Astrocyte (in vitro differentiated cells and primary cell): Measurements from ENCODE around the gene ZMYND8. TPM values are rescaled to one million over a fixed set of nuclear protein-coding genes. Genes with fewer than 3 reads are reported as not detected.

ENCODE experiments used
- DNase-seq: peaks from one replicate; pipeline ENCODE4 v3.0.0-alpha.2; 2010; ENCODE audit warnings: low read depth
- FAIRE-seq: peaks from 2 replicates; lab custom pipeline; 2011; peaks lifted over from hg19 to GRCh38; lab: Jason Lieb, UNC
- H2AFZ ChIP-seq: 2 replicates; pipeline ENCODE4 v1.6.0; 2012; ENCODE audit warnings: low read depth, low read length, inconsistent platforms
- H3K27ac ChIP-seq: 2 replicates; pipeline ENCODE4 v1.5.1; 2011; ENCODE audit warnings: low read depth, low read length, inconsistent platforms
- H3K27me3 ChIP-seq: 2 replicates; pipeline ENCODE4 v1.6.0; 2011; ENCODE audit warnings: low read length, inconsistent platforms; ENCODE audit not compliant: insufficient read depth
- H3K36me3 ChIP-seq: 2 replicates; pipeline ENCODE4 v1.5.1; 2011; ENCODE audit warnings: low read length, inconsistent platforms; ENCODE audit not compliant: insufficient read depth
- H3K4me1 ChIP-seq: 2 replicates; pipeline ENCODE4 v1.5.1; 2011; ENCODE audit warnings: low read length, inconsistent platforms; ENCODE audit not compliant: insufficient read depth
- H3K4me2 ChIP-seq: 2 replicates; pipeline ENCODE4 v1.6.0; 2012; ENCODE audit warnings: low read length, inconsistent platforms
- H3K4me3 ChIP-seq: 2 replicates; pipeline ENCODE4 v1.5.1; 2011; ENCODE audit warnings: low read depth, mild to moderate bottlenecking, low read length, inconsistent platforms; ENCODE audit not compliant: insufficient read depth
- H3K79me2 ChIP-seq: 2 replicates; pipeline ENCODE4 v1.6.0; 2012; ENCODE audit warnings: mild to moderate bottlenecking, low read length, inconsistent platforms; ENCODE audit not compliant: insufficient read depth
- H3K9ac ChIP-seq: 2 replicates; pipeline ENCODE4 v1.6.0; 2012; ENCODE audit warnings: mild to moderate bottlenecking, low read length, inconsistent platforms
- H3K9me3 ChIP-seq: 2 replicates; pipeline ENCODE4 v1.5.1; 2012; ENCODE audit warnings: low read depth, mild to moderate bottlenecking, low read length, inconsistent platforms; ENCODE audit not compliant: insufficient read depth
- H4K20me1 ChIP-seq: 2 replicates; pipeline ENCODE4 v1.6.0; 2012; ENCODE audit warnings: low read length, inconsistent platforms; ENCODE audit not compliant: insufficient read depth
- H3K27ac Mint-ChIP-seq: one replicate; pipeline ENCODE4 v1.8.0; 2021; ENCODE audit warnings: mild to moderate bottlenecking, mixed read lengths; ENCODE audit not compliant: unreplicated experiment
- H3K27me3 Mint-ChIP-seq: one replicate; pipeline ENCODE4 v1.8.0; 2021; ENCODE audit warnings: low read depth, mixed read lengths; ENCODE audit not compliant: unreplicated experiment
- H3K36me3 Mint-ChIP-seq: one replicate; pipeline ENCODE4 v1.8.0; 2021; ENCODE audit warnings: low read depth, mixed read lengths; ENCODE audit not compliant: unreplicated experiment
- H3K4me1 Mint-ChIP-seq: one replicate; pipeline ENCODE4 v1.8.0; 2021; ENCODE audit warnings: low read depth, mixed read lengths; ENCODE audit not compliant: unreplicated experiment
- H3K4me3 Mint-ChIP-seq: one replicate; pipeline ENCODE4 v1.8.0; 2021; ENCODE audit warnings: mild to moderate bottlenecking, moderate library complexity, mixed read lengths; ENCODE audit not compliant: unreplicated experiment
- H3K9me3 Mint-ChIP-seq: one replicate; pipeline ENCODE4 v1.8.0; 2021; ENCODE audit warnings: mild to moderate bottlenecking, mixed read lengths; ENCODE audit not compliant: unreplicated experiment
- EZH2 ChIP-seq: IDR thresholded peaks from 2 replicates; pipeline ENCODE4 v1.6.1; 2012; ENCODE audit warnings: mild to moderate bottlenecking, low read length, inconsistent platforms; ENCODE audit not compliant: insufficient read depth
- total RNA-seq: library from RNA; stranded (reverse); gene quantifications from 2 replicates; pipeline ENCODE4 v1.2.1, GENCODE V29; 2021
- TF ChIP-seq, protein P1 (sequence below): IDR thresholded peaks from 2 replicates; pipeline ENCODE4 v1.5.1; 2011; ENCODE audit warnings: low read depth, mild to moderate bottlenecking, inconsistent platforms, low read length, moderate library complexity; ENCODE audit not compliant: insufficient read depth

ZMYND8 gene
- total RNA-seq, 1 donor from 2014 or later: 45.8 TPM

DNA sequence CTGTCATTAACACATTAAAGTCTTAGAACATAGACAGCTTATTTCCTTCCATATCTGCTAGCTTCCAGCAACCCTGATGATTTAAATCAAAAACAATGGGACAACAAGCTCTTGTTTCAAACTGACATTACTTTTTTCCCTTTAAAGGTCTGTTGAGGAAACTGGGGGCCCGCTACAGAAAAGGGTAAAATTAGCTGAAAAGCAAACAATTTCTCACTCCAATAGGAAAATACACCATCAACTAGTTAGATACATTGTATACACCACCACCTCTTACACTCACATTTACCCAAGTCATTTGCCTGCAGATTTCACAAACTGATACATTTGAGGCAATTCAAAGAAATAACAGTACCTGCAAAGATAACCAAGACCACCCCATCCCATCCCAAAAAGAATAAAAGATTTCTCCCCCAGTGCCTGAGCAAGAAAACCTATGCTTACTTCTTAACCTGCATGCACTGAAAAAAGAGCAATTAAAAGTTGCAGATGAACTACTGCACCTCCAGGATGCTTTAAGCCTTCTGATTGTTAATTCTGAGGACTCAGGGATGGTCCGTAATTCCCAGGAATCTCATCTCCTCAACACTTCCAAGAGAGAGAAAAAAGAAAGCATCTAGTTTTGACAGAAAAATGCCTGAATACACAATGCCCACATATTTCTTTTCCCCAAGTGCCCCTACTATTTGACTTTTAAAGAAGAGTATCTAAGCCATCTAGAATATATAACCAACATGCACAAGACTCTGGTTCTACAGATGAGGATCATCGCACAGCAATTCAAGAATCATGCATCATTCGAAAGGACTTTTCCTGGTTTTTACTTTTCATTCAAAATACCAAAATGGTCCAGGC, 5.6 kb downstream of the ZMYND8 start:
- peaks cover 3% of the 10 kb centered on the region for H3K36me3 Mint-ChIP-seq
- H3K9me3 Mint-ChIP-seq: no peaks in the 10 kb centered on the region
- no peak for DNase-seq
- Histone ChIP-seq H3K4me3 (peak overlapping the region; percentile 41), H3K9me3 (no peaks in the 10 kb centered on the region), H3K36me3 (no peaks in the 10 kb centered on the region), H3K9ac (peak overlapping the region; percentile 86), H3K4me1 (peaks cover 86% of the 10 kb centered on the region), H3K4me2 (peak overlapping the region; percentile 80), H3K79me2 (peaks cover 90% of the 10 kb centered on the region), H4K20me1 (no peaks in the 10 kb centered on the region), H2AFZ (no peak overlapping the region), H3K27me3 (no peaks in the 10 kb centered on the region), H3K27ac (peak overlapping the region; percentile 95)
- H3K4me1 Mint-ChIP-seq: peaks cover 36% of the 10 kb centered on the region
- H3K27ac Mint-ChIP-seq: peak overlapping the region; percentile 79
- FAIRE-seq: no peak
- TF ChIP-seq EZH2: no peak
- TF ChIP-seq, protein P1, sequence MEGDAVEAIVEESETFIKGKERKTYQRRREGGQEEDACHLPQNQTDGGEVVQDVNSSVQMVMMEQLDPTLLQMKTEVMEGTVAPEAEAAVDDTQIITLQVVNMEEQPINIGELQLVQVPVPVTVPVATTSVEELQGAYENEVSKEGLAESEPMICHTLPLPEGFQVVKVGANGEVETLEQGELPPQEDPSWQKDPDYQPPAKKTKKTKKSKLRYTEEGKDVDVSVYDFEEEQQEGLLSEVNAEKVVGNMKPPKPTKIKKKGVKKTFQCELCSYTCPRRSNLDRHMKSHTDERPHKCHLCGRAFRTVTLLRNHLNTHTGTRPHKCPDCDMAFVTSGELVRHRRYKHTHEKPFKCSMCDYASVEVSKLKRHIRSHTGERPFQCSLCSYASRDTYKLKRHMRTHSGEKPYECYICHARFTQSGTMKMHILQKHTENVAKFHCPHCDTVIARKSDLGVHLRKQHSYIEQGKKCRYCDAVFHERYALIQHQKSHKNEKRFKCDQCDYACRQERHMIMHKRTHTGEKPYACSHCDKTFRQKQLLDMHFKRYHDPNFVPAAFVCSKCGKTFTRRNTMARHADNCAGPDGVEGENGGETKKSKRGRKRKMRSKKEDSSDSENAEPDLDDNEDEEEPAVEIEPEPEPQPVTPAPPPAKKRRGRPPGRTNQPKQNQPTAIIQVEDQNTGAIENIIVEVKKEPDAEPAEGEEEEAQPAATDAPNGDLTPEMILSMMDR: no peak
- H3K4me3 Mint-ChIP-seq: no peak overlapping the region
- H3K27me3 Mint-ChIP-seq: no peaks in the 10 kb centered on the region

DNA sequence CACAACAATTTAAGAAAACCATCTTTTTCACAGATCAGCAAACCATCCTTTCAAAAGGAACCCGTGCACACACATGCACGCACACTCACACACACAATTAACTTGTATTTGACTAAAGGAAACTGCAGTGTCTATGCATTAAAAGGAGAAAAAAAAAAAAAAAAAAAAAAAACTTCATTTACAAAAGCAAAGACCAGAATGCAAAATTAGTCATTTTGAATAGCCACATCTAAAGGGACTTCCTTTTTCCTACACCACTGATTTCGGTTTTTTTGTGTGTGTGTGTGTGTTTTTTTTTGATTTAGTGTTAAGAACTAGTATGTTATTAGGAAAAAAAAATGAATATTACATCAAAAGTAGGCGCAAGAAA, 6.3 kb downstream of the ZMYND8 start:
- no peaks in the 10 kb centered on the region for H3K9me3 Mint-ChIP-seq
- peaks cover 30% of the 10 kb centered on the region for H3K4me1 Mint-ChIP-seq
- TF ChIP-seq, protein P1: no peak
- TF ChIP-seq EZH2: no peak
- no peak overlapping the region for H2AFZ ChIP-seq
- H3K4me3 Mint-ChIP-seq: no peak overlapping the region
- no peaks in the 10 kb centered on the region for H3K9me3 ChIP-seq
- H4K20me1 ChIP-seq: no peaks in the 10 kb centered on the region
- H3K4me3 ChIP-seq: no peak overlapping the region
- DNase-seq (no peak), FAIRE-seq (no peak)
- peak overlapping the region; percentile 80 for H3K4me2 ChIP-seq
- H3K36me3 Mint-ChIP-seq: peaks cover 4% of the 10 kb centered on the region
- H3K27ac ChIP-seq: peak overlapping the region; percentile 95
- H3K9ac ChIP-seq: peak overlapping the region; percentile 86
- no peak overlapping the region for H3K27ac Mint-ChIP-seq
- no peaks in the 10 kb centered on the region for H3K36me3 ChIP-seq
- no peaks in the 10 kb centered on the region for H3K27me3 ChIP-seq
- H3K79me2 ChIP-seq: peaks cover 87% of the 10 kb centered on the region
- H3K27me3 Mint-ChIP-seq: no peaks in the 10 kb centered on the region
- peaks cover 79% of the 10 kb centered on the region for H3K4me1 ChIP-seq
